Astrocyte (in vitro differentiated cells and primary cell): ENCODE measurements around the gene BZW1. TPM values are rescaled to one million over a fixed set of nuclear protein-coding genes. Genes with fewer than 3 reads are reported as not detected.

Experiments
- DNase-seq: peaks from one replicate; pipeline ENCODE4 v3.0.0-alpha.2; 2010; ENCODE audit warnings: low read depth
- FAIRE-seq: peaks from 2 replicates; lab custom pipeline; 2011; peaks lifted over from hg19 to GRCh38; lab: Jason Lieb, UNC
- H2AFZ ChIP-seq: 2 replicates; pipeline ENCODE4 v1.6.0; 2012; ENCODE audit warnings: low read depth, low read length, inconsistent platforms
- H3K27ac ChIP-seq: 2 replicates; pipeline ENCODE4 v1.5.1; 2011; ENCODE audit warnings: low read depth, low read length, inconsistent platforms
- H3K27me3 ChIP-seq: 2 replicates; pipeline ENCODE4 v1.6.0; 2011; ENCODE audit warnings: low read length, inconsistent platforms; ENCODE audit not compliant: insufficient read depth
- H3K36me3 ChIP-seq: 2 replicates; pipeline ENCODE4 v1.5.1; 2011; ENCODE audit warnings: low read length, inconsistent platforms; ENCODE audit not compliant: insufficient read depth
- H3K4me1 ChIP-seq: 2 replicates; pipeline ENCODE4 v1.5.1; 2011; ENCODE audit warnings: low read length, inconsistent platforms; ENCODE audit not compliant: insufficient read depth
- H3K4me2 ChIP-seq: 2 replicates; pipeline ENCODE4 v1.6.0; 2012; ENCODE audit warnings: low read length, inconsistent platforms
- H3K4me3 ChIP-seq: 2 replicates; pipeline ENCODE4 v1.5.1; 2011; ENCODE audit warnings: low read depth, mild to moderate bottlenecking, low read length, inconsistent platforms; ENCODE audit not compliant: insufficient read depth
- H3K79me2 ChIP-seq: 2 replicates; pipeline ENCODE4 v1.6.0; 2012; ENCODE audit warnings: mild to moderate bottlenecking, low read length, inconsistent platforms; ENCODE audit not compliant: insufficient read depth
- H3K9ac ChIP-seq: 2 replicates; pipeline ENCODE4 v1.6.0; 2012; ENCODE audit warnings: mild to moderate bottlenecking, low read length, inconsistent platforms
- H3K9me3 ChIP-seq: 2 replicates; pipeline ENCODE4 v1.5.1; 2012; ENCODE audit warnings: low read depth, mild to moderate bottlenecking, low read length, inconsistent platforms; ENCODE audit not compliant: insufficient read depth
- H4K20me1 ChIP-seq: 2 replicates; pipeline ENCODE4 v1.6.0; 2012; ENCODE audit warnings: low read length, inconsistent platforms; ENCODE audit not compliant: insufficient read depth
- H3K27ac Mint-ChIP-seq: one replicate; pipeline ENCODE4 v1.8.0; 2021; ENCODE audit warnings: mild to moderate bottlenecking, mixed read lengths; ENCODE audit not compliant: unreplicated experiment
- H3K27me3 Mint-ChIP-seq: one replicate; pipeline ENCODE4 v1.8.0; 2021; ENCODE audit warnings: low read depth, mixed read lengths; ENCODE audit not compliant: unreplicated experiment
- H3K36me3 Mint-ChIP-seq: one replicate; pipeline ENCODE4 v1.8.0; 2021; ENCODE audit warnings: low read depth, mixed read lengths; ENCODE audit not compliant: unreplicated experiment
- H3K4me1 Mint-ChIP-seq: one replicate; pipeline ENCODE4 v1.8.0; 2021; ENCODE audit warnings: low read depth, mixed read lengths; ENCODE audit not compliant: unreplicated experiment
- H3K4me3 Mint-ChIP-seq: one replicate; pipeline ENCODE4 v1.8.0; 2021; ENCODE audit warnings: mild to moderate bottlenecking, moderate library complexity, mixed read lengths; ENCODE audit not compliant: unreplicated experiment
- H3K9me3 Mint-ChIP-seq: one replicate; pipeline ENCODE4 v1.8.0; 2021; ENCODE audit warnings: mild to moderate bottlenecking, mixed read lengths; ENCODE audit not compliant: unreplicated experiment
- EZH2 ChIP-seq: IDR thresholded peaks from 2 replicates; pipeline ENCODE4 v1.6.1; 2012; ENCODE audit warnings: mild to moderate bottlenecking, low read length, inconsistent platforms; ENCODE audit not compliant: insufficient read depth
- total RNA-seq: library from RNA; stranded (reverse); gene quantifications from 2 replicates; pipeline ENCODE4 v1.2.1, GENCODE V29; 2021
- TF ChIP-seq, protein P1 (sequence below): IDR thresholded peaks from 2 replicates; pipeline ENCODE4 v1.5.1; 2011; ENCODE audit warnings: low read depth, mild to moderate bottlenecking, inconsistent platforms, low read length, moderate library complexity; ENCODE audit not compliant: insufficient read depth

BZW1 gene
- total RNA-seq, 1 donor from 2014 or later = 322 TPM

- no peak overlapping the region for H3K27ac Mint-ChIP-seq
- no peak overlapping the region for H3K27ac ChIP-seq
- no peak overlapping the region for H3K4me3 Mint-ChIP-seq
- H3K36me3 ChIP-seq = no peaks in the 10 kb centered on the region
- FAIRE-seq = no peak
- no peak for DNase-seq
- no peaks in the 10 kb centered on the region for H4K20me1 ChIP-seq
- no peak overlapping the region for H3K4me2 ChIP-seq
- no peak overlapping the region for H3K4me3 ChIP-seq
- no peaks in the 10 kb centered on the region for H3K27me3 ChIP-seq
- H3K9me3 Mint-ChIP-seq = peaks cover 9% of the 10 kb centered on the region
- no peaks in the 10 kb centered on the region for H3K4me1 Mint-ChIP-seq
- H3K36me3 Mint-ChIP-seq = peaks cover under 1% of the 10 kb centered on the region
- no peaks in the 10 kb centered on the region for H3K4me1 ChIP-seq
- H3K9me3 ChIP-seq = peaks cover 2% of the 10 kb centered on the region
- H3K9ac ChIP-seq = no peak overlapping the region
- TF ChIP-seq, protein P1, sequence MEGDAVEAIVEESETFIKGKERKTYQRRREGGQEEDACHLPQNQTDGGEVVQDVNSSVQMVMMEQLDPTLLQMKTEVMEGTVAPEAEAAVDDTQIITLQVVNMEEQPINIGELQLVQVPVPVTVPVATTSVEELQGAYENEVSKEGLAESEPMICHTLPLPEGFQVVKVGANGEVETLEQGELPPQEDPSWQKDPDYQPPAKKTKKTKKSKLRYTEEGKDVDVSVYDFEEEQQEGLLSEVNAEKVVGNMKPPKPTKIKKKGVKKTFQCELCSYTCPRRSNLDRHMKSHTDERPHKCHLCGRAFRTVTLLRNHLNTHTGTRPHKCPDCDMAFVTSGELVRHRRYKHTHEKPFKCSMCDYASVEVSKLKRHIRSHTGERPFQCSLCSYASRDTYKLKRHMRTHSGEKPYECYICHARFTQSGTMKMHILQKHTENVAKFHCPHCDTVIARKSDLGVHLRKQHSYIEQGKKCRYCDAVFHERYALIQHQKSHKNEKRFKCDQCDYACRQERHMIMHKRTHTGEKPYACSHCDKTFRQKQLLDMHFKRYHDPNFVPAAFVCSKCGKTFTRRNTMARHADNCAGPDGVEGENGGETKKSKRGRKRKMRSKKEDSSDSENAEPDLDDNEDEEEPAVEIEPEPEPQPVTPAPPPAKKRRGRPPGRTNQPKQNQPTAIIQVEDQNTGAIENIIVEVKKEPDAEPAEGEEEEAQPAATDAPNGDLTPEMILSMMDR = no peak
- TF ChIP-seq EZH2 = no peak
- H2AFZ ChIP-seq = no peak overlapping the region
- no peaks in the 10 kb centered on the region for H3K79me2 ChIP-seq
- no peaks in the 10 kb centered on the region for H3K27me3 Mint-ChIP-seq
Observed at GRCh38 chr2:200839513-200839912, 27.8 kb downstream of the BZW1 start.

GRCh38 chr2:200843993-200844948 lies 32.6 kb downstream of the BZW1 start:
- H3K27ac ChIP-seq = no peak overlapping the region
- no peak overlapping the region for H2AFZ ChIP-seq
- H3K36me3 ChIP-seq = no peaks in the 10 kb centered on the region
- H4K20me1 ChIP-seq = no peaks in the 10 kb centered on the region
- no peak overlapping the region for H3K4me3 Mint-ChIP-seq
- no peaks in the 10 kb centered on the region for H3K9me3 ChIP-seq
- H3K4me1 Mint-ChIP-seq = no peaks in the 10 kb centered on the region
- no peak overlapping the region for H3K27ac Mint-ChIP-seq
- H3K9ac ChIP-seq = no peak overlapping the region
- TF ChIP-seq, protein P1 = no peak
- TF ChIP-seq EZH2 = no peak
- peaks cover 7% of the 10 kb centered on the region for H3K36me3 Mint-ChIP-seq
- H3K9me3 Mint-ChIP-seq = peaks cover 1% of the 10 kb centered on the region
- no peak for FAIRE-seq
- no peaks in the 10 kb centered on the region for H3K27me3 ChIP-seq
- no peak for DNase-seq
- no peaks in the 10 kb centered on the region for H3K27me3 Mint-ChIP-seq
- H3K4me1 ChIP-seq = no peaks in the 10 kb centered on the region
- no peak overlapping the region for H3K4me3 ChIP-seq
- no peak overlapping the region for H3K4me2 ChIP-seq
- H3K79me2 ChIP-seq = no peaks in the 10 kb centered on the region

GRCh38 chr2:200845194-200845593 lies 33.5 kb downstream of the BZW1 start:
- Mint-ChIP-seq H3K27me3 (no peaks in the 10 kb centered on the region), H3K27ac (no peak overlapping the region), H3K9me3 (peaks cover 1% of the 10 kb centered on the region), H3K4me1 (no peaks in the 10 kb centered on the region), H3K4me3 (no peak overlapping the region), H3K36me3 (peaks cover 7% of the 10 kb centered on the region)
- FAIRE-seq (no peak), DNase-seq (no peak)
- no peaks in the 10 kb centered on the region for H4K20me1 ChIP-seq
- TF ChIP-seq, protein P1 = no peak
- no peak for TF ChIP-seq EZH2
- no peaks in the 10 kb centered on the region for H3K79me2 ChIP-seq
- H3K4me3 ChIP-seq = no peak overlapping the region
- no peak overlapping the region for H3K27ac ChIP-seq
- H3K27me3 ChIP-seq = no peaks in the 10 kb centered on the region
- H3K4me1 ChIP-seq = no peaks in the 10 kb centered on the region
- H3K9me3 ChIP-seq = no peaks in the 10 kb centered on the region
- no peaks in the 10 kb centered on the region for H3K36me3 ChIP-seq
- no peak overlapping the region for H3K9ac ChIP-seq
- no peak overlapping the region for H2AFZ ChIP-seq
- H3K4me2 ChIP-seq = no peak overlapping the region
